ENCODE data around the gene AP3B1. TPM values are rescaled to one million over a fixed set of nuclear protein-coding genes. Genes with fewer than 3 reads are reported as not detected.

The AP3B1 gene
- total and polyA plus RNA-seq, 2 donors (not counting 1 experiment from before 2014, with no cell fraction given): 26.8 to 58.9 TPM

DNA sequence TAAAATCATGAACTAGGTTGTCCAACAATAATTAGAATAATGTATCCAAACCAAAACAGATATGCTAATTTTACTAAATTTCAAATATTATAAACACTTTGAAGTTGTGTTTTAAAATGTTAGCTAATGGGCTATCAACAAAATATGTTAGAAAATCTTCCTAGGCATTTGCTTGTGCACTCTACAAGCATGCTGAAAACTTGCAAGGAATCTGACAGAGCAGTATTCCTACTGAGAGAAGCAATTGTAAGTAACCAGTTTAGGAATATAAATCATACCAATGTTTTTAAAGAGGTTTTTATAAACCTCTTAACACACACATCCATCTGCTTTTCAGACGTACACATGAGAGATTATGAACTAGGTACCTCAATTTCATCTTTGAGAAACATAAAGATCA is 289.9 kb downstream of the AP3B1 start:
- no peak for ATAC-seq (ENCODE audit: low read depth)
- Mint-ChIP-seq H3K27me3 (no peaks in the 10 kb centered on the region), H3K4me1 (peaks cover 8% of the 10 kb centered on the region), H3K4me3 (no peak overlapping the region), H3K9me3 (ENCODE audit: insufficient read depth) (no peaks in the 10 kb centered on the region), H3K27ac (no peak overlapping the region)
- WGBS (ENCODE audit: insufficient coverage): 100% methylated on average over 1 of the region's 1 CpG
- no peaks in the 10 kb centered on the region for H3K9me3 ChIP-seq (ENCODE audit: control extremely low read depth in 1 of 3, control insufficient read depth in 2 of 3, insufficient read depth in 1 of 3, low read length in 2 of 3)
- H3K79me2 ChIP-seq (ENCODE audit: control insufficient read depth, insufficient read depth, low read length): no peaks in the 10 kb centered on the region
- H3K4me1 ChIP-seq (ENCODE audit: control insufficient read depth in 2 of 2, insufficient read depth in 2 of 2, low read length in 2 of 2): no peaks in the 10 kb centered on the region
- H3K4me3 ChIP-seq (ENCODE audit: control extremely low read depth in 1 of 5, extremely low read depth in 1 of 5, insufficient read depth in 1 of 5, low read depth in 2 of 5, low read length in 4 of 5): no peak overlapping the region
- ChIA-PET POLR2A (no interaction called here), CTCF (no interaction called here)
- DNase-seq: no peak
- H3K27me3 ChIP-seq (replicated peaks in 1 of 4; ENCODE audit: control extremely low read depth in 1 of 4, control insufficient read depth in 3 of 4, insufficient read depth in 4 of 4, low read length in 3 of 4): no peaks in the 10 kb centered on the region
- no peak overlapping the region for H3K27ac ChIP-seq (ENCODE audit: low read length in 2 of 2)
- TF ChIP-seq EZH2 (IDR thresholded peaks at IDR 0.05; ENCODE audit: borderline replicate concordance, insufficient read depth, low read depth, low read length, poor library complexity, severe bottlenecking): no peak
- TF ChIP-seq, protein P1, sequence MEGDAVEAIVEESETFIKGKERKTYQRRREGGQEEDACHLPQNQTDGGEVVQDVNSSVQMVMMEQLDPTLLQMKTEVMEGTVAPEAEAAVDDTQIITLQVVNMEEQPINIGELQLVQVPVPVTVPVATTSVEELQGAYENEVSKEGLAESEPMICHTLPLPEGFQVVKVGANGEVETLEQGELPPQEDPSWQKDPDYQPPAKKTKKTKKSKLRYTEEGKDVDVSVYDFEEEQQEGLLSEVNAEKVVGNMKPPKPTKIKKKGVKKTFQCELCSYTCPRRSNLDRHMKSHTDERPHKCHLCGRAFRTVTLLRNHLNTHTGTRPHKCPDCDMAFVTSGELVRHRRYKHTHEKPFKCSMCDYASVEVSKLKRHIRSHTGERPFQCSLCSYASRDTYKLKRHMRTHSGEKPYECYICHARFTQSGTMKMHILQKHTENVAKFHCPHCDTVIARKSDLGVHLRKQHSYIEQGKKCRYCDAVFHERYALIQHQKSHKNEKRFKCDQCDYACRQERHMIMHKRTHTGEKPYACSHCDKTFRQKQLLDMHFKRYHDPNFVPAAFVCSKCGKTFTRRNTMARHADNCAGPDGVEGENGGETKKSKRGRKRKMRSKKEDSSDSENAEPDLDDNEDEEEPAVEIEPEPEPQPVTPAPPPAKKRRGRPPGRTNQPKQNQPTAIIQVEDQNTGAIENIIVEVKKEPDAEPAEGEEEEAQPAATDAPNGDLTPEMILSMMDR (IDR thresholded peaks at IDR 0.05): no peak
- H4K20me1 ChIP-seq (ENCODE audit: control insufficient read depth, insufficient read depth, low read length, poor library complexity, severe bottlenecking): no peaks in the 10 kb centered on the region
- H3K4me2 ChIP-seq (replicated peaks; ENCODE audit: low read depth, low read length, poor library complexity, severe bottlenecking): no peak overlapping the region
- peaks cover 3 to 13% of the 10 kb centered on the region in 2 experiments for H3K36me3 ChIP-seq (replicated peaks in 1 of 2; ENCODE audit: control extremely low read depth in 1 of 2, control insufficient read depth in 1 of 2, extremely low read depth in 1 of 2, insufficient read depth in 2 of 2, low read length in 1 of 2)
- no peak overlapping the region for H3K9ac ChIP-seq (ENCODE audit: low read length)
- intact Hi-C loops (cut with micrococcal nuclease): no loop called here
- no peak overlapping the region for H2AFZ ChIP-seq (ENCODE audit: insufficient read depth, low read depth, low read length, poor library complexity, severe bottlenecking)

GRCh38 chr5:78003919-78004318 is 290.6 kb downstream of the AP3B1 start:
- Histone ChIP-seq H3K9ac (ENCODE audit: low read length) (no peak overlapping the region), H3K4me1 (ENCODE audit: control insufficient read depth in 2 of 2, insufficient read depth in 2 of 2, low read length in 2 of 2) (no peaks in the 10 kb centered on the region), H4K20me1 (ENCODE audit: control insufficient read depth, insufficient read depth, low read length, poor library complexity, severe bottlenecking) (no peaks in the 10 kb centered on the region), H3K4me3 (ENCODE audit: control extremely low read depth in 1 of 5, extremely low read depth in 1 of 5, insufficient read depth in 1 of 5, low read depth in 2 of 5, low read length in 4 of 5) (no peak overlapping the region), H3K9me3 (ENCODE audit: control extremely low read depth in 1 of 3, control insufficient read depth in 2 of 3, insufficient read depth in 1 of 3, low read length in 2 of 3) (no peaks in the 10 kb centered on the region), H3K79me2 (ENCODE audit: control insufficient read depth, insufficient read depth, low read length) (no peaks in the 10 kb centered on the region), H3K27me3 (replicated peaks in 1 of 4; ENCODE audit: control extremely low read depth in 1 of 4, control insufficient read depth in 3 of 4, insufficient read depth in 4 of 4, low read length in 3 of 4) (no peaks in the 10 kb centered on the region), H3K4me2 (replicated peaks; ENCODE audit: low read depth, low read length, poor library complexity, severe bottlenecking) (no peak overlapping the region), H2AFZ (ENCODE audit: insufficient read depth, low read depth, low read length, poor library complexity, severe bottlenecking) (no peak overlapping the region), H3K27ac (ENCODE audit: low read length in 2 of 2) (no peak overlapping the region), H3K36me3 (replicated peaks in 1 of 2; ENCODE audit: control extremely low read depth in 1 of 2, control insufficient read depth in 1 of 2, extremely low read depth in 1 of 2, insufficient read depth in 2 of 2, low read length in 1 of 2) (peaks cover 4 to 14% of the 10 kb centered on the region in 2 experiments)
- CTCF ChIA-PET: no interaction called here
- H3K4me3 Mint-ChIP-seq: no peak overlapping the region
- H3K27ac Mint-ChIP-seq: no peak overlapping the region
- DNase-seq (no peak), ATAC-seq (ENCODE audit: low read depth) (no peak)
- WGBS (ENCODE audit: insufficient coverage): 97% methylated on average over 6 of the region's 7 CpGs
- POLR2A ChIA-PET: no interaction called here
- no peaks in the 10 kb centered on the region for H3K27me3 Mint-ChIP-seq
- no peaks in the 10 kb centered on the region for H3K9me3 Mint-ChIP-seq (ENCODE audit: insufficient read depth)
- intact Hi-C loops (cut with micrococcal nuclease): no loop called here
- TF ChIP-seq, protein P1 (IDR thresholded peaks at IDR 0.05): no peak
- no peak for TF ChIP-seq EZH2 (IDR thresholded peaks at IDR 0.05; ENCODE audit: borderline replicate concordance, insufficient read depth, low read depth, low read length, poor library complexity, severe bottlenecking)
- H3K4me1 Mint-ChIP-seq: peaks cover 8% of the 10 kb centered on the region
